GM21737 (cell line): ENCODE measurements around the gene CLPSL1.
A peak's percentile ranks its signal among the peaks of the same experiment; 100 is the strongest.
"Not testable (repeated sequence)": the region's sequence is repeated elsewhere in the genome, so short reads cannot be mapped to it uniquely, and the experiment has no call there.

Source experiments
- ATAC-seq: cut with Tn5 transposase; IDR thresholded peaks from one replicate; pipeline ENCODE4 v1.9.1; 2021; ENCODE audit warnings: mild to moderate bottlenecking, moderate library complexity; ENCODE audit not compliant: unreplicated experiment

The CLPSL1 gene, protein sequence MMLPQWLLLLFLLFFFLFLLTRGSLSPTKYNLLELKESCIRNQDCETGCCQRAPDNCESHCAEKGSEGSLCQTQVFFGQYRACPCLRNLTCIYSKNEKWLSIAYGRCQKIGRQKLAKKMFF

DNA sequence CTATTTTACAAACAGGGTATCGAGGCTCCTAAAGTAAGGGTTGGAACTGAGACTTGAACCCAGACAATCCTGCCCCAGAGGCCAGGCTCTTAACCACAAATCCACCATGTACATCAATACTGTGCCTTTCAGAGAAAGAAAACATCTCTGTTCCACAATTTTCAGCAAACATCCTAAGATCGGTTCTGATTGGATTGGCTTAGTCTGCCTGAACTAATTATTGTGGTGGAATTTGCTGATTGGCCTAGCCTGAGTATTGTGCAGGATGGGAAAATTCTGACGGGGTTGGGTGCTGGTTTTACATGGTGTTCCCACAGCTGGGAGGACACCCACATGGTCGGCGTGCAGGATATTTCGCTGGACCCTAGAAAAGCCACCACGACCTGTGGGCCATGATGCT lies at the start of gene CLPSL1:
TSS of gene CLPSL1 (plus strand) at position 301 of the 400 bp plus-strand sequence. CDS start at position 393, 92 bp downstream.
- no peak for ATAC-seq

DNA sequence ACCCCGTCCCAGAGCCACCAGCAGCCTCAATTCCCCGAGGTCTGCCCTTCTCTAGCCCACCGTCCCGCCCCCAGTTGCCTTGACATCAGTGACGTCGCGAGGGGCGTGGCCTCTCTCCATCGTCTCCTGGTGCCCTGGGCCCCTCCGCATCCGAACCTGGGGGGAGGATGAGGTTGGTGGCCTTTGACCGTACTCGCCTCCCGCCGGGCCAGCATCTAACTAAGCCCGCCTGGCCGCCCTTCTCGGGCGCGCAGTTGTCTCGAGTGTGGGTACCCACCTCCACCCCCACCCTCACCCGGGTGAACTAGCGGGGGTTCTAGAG lies 49.4 kb upstream of the CLPSL1 start:
- peak; percentile 48 for ATAC-seq

DNA sequence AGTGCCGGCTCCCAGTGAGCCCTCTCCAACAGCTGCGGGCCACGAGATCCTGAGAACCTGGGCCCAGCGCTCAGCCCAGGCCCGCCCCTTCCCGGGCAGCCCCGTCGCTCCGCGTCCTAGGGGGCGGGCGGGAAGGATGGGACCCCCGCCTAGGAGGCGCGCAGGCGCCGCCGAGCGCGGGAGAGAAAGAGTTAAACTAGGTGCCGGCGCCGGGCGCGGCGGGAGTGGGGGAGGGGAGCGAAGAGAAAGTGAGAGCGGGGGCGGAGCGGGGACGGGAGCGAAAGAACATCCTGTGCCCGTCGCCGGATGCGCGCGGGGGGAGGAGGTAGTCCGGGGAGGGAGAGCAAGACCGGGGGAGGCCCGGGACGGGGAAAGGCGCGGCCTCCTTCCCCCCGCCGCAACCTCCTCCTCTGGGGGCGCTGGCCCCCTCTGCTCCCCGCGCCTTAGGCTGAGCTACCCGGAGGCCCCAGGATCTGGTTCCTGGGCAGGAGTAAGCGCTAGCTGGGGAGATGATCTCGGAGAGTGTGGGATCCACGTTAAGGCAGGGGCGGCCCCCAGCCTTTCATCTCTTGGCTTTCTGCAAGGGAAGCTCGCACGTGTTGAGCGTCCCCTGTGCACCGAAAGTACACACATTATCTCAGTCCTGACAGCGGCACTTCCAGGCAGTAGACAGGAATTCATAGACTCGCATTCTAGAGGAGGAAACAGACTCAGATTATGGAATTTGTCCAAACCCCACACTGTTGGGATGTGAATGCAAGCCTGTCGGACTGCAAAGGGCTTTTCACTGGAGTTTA lies 48.9 kb upstream of the CLPSL1 start:
- ATAC-seq = peak; percentile 48

DNA sequence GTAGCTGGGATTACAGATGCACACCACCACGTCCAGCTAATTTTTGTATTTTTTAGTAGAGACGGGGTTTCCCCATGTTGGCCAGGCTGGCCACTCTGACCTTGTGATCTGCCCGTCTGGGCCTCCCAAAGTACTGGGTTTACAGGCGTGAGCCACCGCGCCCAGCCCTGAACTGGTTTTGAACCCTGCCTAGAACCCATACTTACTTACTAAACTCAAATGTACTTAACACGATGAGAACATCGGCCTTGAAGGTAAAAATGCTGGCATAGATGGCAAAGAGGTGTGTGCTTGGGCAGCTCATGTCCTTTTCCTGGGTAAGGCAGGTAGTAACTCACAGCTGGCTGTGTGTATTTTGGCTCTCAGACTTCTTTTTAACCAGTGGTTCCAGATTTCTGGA lies 47.2 kb upstream of the CLPSL1 start:
- no peak for ATAC-seq

DNA sequence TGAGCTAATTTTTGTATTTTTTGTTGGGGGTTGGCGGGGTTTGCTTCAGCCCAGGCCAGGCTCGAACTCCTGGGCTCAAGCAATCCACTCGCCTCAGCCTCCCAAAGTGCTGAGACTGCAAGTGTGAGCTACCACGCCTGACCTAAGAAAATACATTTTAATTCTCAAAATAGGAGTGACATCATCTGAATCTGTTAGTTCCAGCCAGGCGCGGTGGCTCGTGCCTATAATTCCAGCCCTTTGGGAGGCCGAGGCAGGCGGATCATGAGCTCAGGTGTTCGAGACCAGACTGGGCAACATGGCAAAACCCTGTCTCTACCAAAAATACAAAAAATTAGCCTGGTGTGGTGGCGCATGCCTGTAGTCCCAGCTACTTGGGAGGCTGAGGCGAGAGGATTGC lies 46.5 kb upstream of the CLPSL1 start:
- not testable (repeated sequence) for ATAC-seq

DNA sequence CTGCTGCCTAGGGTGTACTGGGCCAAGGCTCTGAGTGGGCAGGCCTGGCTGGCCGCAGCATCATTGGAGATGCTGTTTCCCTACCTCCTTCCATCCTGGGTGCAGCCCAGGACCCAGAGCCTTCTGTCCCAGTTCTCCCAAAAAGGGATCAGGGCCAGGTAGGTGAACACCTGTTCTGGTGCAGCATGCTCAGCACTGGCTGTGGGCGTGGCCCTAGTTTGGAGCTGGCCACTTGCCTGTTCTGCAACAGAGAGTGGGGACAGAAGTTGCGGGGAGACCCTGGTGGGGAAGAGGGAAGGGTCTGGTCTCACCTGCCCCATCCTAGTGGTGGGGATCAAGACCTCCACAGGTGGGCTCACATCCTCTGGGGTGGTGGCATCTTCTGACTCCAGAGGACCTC lies 45.4 kb upstream of the CLPSL1 start:
- no peak for ATAC-seq

DNA sequence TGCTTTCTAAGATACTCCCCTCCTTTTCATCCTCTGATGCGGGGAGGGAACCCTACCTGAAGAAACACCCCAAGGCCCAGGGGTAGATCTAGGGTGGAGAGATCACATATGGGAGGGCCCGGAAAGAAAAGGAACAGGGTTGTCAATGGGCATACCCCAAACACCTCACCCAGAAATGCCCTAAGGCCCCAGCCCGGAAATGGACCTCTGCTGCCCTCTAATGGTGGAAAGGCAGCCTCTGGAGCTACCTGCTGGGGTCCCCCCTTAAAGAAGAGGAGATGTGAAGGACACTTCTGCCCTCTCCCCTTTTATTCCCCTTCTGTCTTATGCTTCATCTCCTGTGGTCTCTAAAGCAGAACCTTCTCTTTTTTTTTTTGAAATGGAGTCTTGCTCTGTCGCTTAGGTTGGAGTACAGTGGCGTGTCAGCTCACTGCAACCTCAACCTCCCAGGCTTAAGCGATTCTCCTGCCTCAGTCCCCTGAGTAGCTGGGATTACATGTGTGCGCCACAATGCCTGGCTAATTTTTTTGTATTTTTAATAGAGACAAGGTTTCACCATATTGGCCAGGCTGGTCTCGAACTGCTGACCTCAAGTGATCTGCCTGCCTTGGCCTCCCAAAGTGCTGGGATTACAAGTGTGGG lies 44.4 kb upstream of the CLPSL1 start:
- ATAC-seq = no peak

DNA sequence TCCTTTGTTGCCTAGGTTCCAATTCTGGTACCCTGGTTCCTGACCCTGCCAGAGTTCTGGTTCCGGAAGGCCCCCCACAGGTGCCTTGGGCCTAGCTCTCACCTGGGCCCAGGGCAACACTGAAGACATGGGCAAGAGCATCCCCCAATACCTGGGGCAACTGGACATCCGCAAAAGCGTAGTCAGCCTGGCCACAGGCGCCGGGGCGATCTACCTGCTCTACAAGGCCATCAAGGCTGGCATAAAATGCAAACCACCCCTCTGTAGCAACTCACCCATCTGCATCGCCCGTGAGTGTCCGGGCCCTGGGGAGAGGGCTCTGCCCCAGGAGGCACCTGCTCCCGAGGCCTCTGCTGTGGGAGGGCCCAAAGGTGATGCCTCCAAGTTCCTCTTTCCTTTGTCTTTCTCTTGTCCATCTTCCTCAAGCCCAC lies 43.8 kb upstream of the CLPSL1 start, which contains the start of gene ARMC12:
TSS of gene ARMC12 (plus strand) at position 51 of the 431 bp plus-strand sequence. CDS start at position 128, 77 bp downstream.
- ATAC-seq = no peak

DNA sequence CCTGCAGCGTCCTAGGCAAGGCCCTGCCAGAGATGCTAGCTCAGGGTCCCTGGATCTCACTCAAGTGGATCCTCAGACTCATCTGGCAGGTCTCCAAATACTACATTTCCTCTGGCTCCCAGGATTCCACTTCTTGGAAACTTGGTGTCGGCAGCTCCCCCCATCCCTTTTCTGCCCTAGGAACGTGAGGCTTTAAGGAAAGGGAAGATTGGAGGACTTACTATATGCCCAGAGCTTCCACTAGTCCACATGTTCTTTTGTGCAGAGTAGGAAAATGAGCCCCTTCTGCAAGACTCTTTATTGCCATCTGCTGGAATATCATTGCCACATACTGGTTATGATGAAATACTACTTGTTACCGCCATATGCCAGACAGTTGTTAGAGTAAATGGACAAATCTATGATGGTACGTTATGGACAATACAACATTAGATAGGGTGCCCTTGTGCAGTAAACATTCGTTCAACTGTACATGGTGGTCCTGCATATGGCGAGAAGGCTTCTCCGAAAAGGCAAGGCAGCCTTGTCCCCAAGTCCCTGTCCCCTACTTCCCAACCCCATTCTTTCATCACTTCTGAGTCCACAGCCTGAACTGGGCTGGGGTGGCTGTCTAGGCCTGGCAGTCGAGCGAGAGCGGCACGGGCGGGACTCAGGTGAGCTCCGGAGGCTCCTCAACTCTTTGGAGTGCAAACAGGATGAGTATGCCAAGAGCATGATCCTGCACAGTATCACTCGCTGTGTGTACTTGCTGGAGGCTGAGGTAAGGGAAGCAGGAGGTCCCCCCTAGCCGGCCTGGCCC lies 43.2 kb upstream of the CLPSL1 start:
- ATAC-seq = no peak

DNA sequence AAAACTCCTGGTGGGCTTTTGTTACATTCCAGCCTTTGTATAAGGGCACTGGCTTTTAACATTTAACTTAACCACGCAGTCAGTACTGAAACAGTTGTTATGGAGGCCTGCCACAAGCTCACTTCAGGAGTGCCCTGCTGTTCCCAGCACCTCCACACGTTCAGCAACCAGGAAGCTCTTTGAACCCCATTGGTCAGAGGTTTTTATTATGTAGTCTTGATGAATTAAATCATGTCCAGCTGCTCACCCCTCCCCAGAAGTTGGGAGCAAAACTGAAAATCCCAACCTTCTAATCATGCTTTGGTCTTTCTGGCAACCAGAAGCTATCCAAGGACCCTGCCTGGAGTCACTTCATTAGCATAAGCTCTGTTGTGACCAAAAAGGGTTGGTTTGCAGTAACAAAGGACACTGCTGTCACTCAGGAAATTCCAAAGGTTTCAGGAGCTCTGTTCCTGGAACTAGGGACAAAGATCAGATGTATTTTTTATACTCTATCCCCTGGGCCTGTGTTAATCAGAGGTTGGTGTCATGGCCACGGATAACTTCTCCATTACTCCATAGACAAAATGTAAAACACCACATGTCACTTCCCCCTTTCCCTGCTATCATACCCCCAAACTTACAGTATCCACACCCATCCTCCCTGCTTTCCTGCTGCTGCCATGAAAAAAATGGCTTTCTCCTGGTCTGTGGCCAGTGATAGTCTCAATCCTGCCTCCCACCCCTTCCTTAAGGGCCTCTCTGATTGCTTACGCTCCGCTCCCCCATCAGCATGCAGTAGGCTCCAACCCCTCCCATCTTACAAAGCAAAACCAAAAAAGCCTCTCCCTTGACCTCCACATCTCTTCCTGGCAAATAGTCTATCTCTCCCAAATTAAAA lies 40.9 kb upstream of the CLPSL1 start:
- ATAC-seq = no peak

DNA sequence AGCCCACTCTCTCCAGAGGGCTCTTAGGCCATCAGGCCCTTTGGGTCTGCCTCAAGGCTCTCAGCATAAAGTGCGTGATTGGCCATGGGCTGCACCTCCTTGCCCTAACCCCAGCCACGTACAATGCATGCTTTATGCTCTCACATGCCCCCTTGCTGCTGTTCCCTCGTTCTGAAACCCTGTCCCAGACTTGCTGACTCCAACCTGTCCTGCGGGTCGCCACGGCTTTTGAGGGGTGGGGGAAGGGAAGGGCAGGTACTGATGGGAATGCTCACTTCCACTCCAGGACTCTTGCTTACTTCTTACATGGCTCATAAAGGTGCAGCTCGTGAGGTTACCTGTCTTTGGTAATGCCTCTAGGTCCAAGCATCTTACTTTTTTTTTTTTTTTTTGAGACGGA lies 38.0 kb upstream of the CLPSL1 start:
- no peak for ATAC-seq

DNA sequence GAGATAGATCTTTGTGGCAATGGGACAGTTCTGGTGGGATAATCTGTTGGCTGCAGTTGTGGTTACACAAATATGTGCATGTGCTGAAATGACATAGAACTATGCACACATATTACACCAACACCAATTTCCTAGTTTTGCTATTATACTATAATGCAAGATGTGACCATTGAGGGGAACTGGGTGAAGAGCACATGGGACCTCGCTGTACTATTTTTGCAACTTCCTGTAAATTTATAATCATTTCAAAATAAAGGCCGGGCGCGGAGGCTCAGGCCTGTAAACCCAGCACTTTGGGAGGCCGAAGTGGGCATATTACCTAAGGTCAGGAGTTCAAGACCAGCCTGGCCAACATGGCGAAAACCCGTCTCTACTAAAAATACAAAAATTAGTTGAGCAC lies 35.3 kb upstream of the CLPSL1 start:
- no peak for ATAC-seq

DNA sequence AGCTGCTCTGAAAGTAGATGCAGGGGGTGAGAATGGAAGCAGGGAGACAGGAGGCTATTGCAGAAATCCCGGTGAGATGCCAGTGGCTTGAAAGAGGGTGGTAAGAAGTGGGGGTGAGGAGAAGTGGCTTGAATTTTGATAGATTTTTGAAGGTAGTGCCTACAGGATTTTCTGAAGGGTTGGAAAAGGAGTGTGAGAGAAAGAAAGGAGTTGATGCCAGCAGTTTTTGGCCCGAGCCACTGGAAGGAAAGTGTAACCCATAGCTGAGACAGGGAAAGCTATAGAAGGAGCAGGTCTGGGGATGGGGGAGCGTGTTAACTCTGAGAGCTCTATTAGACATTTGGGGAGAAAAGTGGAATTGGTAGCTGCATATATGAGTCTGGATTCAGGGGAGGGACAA lies 34.3 kb upstream of the CLPSL1 start:
- ATAC-seq = no peak

DNA sequence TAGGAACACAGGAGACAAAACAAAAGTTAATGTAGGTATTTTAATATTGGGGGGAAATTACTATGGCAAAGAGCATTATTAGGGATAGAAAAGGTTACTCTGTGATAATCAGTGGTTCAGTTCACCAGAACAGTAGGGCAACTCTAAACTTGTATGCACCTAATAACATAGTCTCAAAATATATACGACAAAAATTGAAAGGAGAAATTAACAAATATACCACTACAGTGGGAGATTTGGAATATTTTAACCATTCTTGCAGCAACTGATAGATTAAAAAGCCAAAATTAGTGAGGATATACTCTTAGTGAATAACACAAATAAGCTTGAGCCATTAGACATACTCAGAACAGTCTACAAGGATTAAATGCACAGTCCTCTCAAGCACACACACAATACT lies 32.9 kb upstream of the CLPSL1 start:
- ATAC-seq = no peak

DNA sequence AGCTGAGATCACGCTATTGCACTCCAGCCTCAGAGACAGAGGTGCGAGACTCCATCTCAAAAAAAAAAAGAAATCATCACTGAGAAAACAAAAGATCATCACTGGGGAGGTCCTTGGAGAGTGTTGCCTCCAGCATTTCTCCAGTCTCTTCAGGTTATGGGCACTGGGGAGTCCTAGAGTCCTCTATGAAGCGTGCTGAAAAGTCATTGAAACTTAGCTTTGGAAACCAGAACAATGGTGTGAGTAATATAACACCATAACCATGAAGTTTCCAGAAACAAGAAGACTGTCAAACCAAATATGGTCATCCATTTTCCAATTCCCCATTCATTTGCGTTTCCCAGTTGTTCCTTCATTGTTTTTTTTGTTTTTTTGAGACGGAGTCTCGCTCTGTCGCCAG lies 30.3 kb upstream of the CLPSL1 start:
- ATAC-seq = no peak

DNA sequence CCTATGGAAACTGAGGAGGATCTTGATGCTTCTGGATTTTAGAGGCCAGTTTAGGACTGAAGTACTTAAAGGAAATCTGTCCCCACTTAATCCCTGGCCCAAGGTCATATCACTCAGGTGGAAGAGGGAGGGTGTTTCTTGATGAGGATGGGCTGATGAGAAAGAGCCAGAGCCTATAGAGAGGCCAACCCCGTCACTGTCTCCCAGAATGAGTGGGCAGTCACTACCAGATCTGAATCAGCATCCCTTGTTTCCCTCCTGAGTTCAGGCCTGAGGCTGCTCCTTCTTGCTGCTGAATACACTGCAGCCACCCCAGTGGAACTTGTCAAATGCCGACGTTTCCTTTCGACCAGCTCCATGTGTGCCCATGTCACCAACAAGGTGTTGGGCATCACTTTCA lies 29.2 kb upstream of the CLPSL1 start:
- ATAC-seq = no peak

DNA sequence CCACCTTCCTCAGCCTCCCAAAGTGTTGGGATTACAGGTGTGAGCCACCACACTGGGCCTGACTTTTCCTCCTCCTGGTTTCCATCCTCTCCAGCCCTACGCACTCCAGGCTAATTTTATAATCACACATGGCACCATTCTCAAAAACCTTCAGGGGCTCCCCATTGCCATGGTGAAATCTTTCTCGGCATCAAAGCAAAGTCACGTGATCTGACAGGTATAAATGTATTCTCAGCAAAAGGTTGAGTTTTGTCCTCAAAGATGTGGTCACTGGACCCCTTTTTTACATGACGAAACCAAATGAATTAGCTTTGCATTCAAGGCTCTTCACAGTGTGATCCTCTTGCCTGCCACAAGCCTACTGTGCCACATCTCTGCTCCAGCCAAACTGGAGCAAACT lies 28.5 kb upstream of the CLPSL1 start:
- ATAC-seq = no peak

DNA sequence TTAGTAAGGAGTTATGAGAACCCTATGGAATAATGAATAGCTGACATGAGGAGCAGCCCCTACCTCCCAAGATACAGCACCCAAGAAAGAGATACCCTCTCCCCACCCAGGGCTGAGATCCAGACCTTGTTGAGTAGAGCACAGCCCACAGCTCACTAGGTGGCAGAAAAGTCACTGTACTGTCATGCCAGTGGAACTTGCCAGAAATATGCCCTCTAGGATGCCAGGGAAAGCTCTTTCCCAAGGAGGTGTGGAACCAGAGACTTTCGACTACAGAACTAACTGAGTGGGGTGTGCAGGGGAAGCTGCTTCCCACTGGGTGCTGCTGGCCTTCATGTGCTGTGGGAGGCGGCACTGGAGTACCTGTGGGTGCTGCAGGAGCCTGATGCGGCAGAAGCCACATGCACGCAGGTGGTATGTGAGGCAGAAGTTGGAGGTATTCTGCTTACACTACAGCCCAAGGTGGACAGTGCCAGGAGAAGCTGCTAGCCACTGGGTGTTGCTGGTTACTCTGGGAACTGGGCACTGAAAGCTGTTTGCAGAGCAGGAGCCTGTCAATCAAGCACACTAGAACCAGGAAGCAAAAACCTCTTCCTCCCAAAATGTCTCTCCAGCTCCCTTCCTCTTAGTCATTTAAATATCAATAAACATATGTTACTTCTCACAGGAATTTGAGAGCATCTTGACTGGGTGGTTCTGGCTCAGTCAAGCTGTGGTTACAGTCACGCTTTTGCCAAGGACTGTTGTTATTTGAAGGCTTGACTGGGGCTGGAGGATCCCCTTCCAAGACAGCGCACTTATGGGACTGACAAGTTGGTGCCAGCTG lies 26.2 kb upstream of the CLPSL1 start:
- ATAC-seq = no peak

DNA sequence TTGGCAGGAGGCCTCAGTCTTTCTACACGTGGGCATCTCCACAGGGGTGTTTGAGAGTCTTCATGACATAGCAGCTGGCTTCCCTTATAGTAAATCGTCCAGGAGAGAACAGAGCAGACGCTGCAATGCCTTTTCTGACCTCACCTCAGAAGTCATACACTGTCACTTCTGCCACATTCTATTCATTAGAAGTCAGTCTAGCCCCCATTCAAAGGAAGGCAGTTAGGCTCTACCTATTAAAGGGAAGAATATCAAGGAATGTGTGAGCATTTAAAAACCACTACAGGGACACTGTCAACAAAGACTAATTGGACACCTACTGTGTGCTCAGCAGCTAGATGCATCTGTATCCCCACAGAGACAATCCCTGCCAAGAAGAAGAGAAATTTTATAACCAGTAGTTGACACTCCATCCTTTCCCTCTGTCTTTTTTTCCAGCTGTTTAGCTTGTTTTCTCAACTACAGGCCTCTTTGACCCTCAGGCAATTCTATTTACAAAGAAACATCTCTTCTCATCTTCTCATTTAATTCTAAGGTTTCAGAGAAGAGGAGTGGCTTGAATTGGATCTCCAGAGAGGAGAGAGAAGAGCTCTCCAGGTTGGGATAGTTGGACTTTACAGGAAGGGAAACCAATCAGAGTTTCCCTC lies 25.4 kb upstream of the CLPSL1 start:
- no peak for ATAC-seq
